ENCODE measurements around the gene RBM12.

The RBM12 gene

DNA sequence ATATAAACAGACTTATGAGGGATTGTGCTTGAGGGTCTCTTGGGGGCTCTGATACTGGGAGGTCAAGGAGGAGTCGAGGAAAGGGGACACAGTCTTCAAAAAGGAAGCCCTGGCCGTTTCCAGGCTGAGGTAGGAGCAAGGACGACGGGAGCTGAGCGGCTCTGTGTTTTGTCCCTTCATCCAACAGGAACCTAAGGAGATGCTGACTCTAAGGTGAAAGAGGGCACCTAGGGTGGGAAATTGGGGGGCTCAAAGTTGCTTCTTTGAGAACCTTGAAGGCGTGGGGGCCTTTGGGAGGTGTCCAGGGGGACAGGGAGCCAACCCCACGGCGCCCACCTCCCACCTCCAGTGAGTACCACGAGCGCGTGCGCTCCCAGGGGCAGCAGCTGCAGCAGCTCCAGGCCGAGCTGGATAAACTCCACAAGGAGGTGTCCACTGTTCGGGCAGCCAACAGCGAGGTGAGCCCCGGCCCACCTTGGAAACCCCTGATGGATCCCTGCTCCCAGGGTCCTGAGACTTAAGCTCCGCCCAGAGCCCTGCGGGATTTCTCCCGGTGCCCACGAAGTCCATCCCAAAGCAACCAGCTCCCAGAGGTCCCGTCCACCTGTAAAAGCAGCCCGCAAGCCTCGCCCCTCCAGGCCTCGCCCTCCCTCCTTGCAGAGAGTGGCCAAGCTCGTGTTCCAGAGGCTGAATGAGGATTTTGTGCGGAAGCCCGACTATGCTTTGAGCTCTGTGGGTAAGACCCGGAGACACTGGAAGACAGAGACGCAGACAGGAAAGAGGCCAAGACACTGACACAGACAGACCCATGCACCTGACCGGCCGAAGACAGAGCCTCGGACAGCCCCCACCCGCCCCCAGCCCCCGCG, 46.2 kb downstream of the RBM12 start:
- DNase-seq, result no peak

DNA sequence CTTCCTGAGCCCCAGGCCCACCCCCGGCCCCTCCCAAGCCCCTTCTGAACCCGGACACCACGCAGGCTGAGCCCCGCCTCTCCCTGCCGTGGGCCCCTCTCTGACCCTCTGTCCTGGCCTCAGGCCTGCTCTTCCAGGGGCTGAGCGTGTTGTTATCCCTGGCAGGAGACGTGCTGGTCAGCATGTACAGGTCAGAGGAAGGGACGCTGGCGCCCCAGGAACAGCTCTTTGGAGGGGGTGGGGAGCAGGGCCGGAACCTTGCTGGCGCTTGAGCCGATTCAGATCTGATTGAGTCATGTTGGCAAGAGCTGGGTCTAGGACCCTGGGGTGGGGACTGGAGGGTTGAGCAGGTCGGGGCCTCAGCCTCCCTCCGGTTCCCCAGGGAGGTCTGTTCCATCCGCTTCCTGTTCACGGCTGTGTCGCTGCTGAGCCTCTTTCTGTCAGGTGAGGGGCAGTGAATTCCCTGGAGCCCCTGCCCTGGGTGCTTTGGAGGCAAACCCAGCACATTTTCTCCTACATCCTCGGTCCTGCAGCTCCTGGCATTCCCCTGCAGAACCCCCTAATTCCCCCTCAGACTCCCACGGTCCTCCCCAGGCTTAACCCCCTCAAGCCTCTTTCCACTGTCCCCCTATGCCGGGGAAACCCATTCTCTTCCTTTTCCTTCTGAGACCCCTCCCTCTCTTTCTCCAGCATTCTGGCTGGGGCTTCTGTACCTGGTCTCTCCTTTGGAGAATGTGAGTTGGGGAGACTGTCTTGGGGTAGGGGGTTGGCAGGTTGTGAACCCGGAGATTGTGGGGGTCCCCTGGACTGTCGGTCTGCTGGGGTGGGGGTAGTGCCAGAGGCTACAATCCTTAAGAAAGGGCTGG, 47.1 kb downstream of the RBM12 start:
- DNase-seq, result peak; percentile 14

DNA sequence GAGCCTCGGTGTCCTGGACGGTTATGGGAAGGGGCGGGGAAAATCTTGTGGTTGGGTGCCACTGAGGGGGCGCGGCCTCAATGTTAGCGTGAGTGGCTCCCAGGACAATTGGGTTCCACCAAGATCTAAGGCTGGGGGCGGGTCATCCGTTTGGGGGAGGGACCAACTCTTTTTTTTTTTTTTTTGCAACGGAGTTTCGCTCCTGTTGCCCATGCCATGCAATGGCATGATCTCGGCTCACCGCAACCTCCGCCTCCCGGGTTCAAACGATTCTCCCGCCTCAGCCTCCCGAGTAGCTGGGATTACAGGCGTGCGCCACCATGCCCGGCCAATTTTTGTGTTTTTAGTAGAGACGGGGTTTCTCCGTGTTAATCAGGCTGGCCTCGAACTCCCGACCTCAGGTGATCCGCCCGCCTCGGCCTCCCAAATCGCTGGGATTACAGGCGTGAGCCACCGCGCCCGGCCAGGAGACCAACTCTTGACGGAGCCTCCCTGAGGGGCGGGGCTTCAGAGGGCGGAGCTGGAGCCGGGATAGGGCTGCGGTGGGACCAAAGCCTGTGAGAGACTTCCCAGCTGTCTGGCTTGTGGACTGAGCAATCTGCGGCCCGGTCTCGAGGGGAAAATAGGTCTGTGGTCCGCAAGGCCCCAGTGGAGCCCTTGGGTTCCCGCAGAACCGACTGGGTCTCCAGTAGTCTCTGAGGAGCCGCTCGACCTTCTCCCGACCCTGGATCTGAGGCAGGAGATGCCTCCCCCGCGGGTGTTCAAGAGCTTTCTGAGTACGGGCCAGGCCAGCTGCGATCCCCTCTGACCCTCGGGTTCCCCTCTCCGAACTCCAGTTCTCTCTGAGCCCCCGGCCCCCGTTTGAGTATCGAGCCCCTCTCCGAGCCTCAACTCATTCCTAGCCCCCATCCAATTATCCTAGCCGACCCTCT, 48.0 kb downstream of the RBM12 start:
- DNase-seq, result no peak

DNA sequence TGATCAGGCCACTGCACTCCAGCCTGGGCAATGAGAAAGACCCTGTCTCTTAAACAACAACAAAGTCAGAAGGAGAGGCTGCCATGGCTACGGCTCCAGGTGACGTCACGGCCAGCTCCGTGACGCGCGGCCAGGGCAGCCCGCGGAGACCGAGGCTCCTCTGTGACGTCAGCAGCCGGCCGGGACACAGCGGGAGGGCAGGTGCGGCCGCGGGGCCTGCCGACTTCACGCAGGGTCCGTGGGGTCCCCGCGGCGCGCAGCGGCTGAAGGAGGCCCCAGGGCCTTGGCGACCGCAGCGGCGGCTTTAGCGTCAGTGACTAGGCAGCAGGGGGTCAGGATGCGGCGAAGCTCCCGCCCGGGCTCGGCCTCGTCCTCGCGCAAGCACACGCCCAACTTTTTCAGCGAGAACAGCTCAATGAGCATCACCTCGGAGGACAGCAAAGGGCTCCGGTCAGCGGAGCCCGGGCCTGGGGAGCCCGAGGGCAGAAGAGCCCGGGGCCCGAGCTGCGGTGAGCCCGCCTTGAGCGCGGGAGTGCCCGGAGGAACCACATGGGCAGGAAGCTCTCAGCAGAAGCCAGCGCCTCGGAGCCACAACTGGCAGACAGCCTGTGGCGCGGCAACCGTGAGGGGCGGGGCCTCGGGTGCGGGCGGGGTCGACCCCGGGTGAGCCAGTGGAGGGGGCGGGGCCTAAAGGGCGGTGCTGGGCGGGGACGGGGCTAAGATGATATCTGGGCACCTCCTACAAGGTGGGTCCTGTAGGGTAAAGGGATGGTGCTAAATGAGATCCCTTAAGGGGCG, 48.8 kb downstream of the RBM12 start, which contains the start of gene SPAG4:
TSS of gene SPAG4 (plus strand) at position 163 of the 798 bp plus-strand sequence. CDS start at position 338, 175 bp downstream.
- DNase-seq, result peak; percentile 96

DNA sequence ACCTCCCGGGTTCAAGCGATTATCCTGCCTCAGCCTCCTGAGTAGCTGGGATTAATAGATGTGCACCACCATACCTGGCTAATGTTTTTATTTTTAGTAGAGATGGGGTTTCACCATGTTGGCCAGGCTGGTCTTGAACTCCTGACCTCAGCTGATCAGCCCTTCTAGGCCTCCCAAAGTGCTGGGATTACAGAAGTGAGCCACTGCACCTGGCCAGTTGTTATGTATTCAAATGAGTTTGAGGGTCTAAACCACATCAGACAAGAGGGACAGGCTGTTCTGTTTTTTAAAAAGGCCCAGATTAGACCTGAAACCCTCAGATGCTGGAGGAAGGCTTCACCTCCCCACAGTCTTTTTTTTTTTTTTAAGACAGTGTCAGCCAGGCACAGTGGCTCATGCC, 53.2 kb downstream of the RBM12 start:
- no peak for DNase-seq

DNA sequence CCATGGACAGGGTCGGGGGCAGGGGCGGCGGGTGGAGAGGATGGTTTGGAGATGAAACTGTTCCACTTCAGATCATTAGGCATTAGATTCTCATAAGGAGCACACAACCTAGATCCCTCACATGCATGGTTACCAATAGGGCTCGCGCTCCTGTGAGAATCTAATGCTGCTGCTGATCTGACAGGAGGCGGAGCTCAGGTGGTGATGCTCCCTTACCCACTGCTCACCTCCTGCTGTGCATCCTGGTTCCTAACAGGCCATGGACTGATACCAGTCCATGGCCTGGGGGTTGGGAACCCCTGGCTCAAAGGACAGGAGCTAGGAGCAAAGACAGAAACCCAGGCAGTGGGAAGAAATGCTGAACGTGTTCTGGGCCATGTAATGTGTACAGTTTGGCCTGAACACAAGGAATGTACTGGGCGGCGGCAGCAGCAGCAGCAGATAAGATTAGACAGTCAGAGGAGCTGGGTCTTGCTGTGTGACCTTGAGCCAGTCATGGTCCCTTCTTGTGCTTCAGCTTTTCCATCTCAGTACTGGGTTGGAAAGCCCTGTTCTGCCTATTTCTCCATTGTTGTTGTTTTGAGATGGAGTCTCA, 53.8 kb downstream of the RBM12 start:
- DNase-seq, result no peak

DNA sequence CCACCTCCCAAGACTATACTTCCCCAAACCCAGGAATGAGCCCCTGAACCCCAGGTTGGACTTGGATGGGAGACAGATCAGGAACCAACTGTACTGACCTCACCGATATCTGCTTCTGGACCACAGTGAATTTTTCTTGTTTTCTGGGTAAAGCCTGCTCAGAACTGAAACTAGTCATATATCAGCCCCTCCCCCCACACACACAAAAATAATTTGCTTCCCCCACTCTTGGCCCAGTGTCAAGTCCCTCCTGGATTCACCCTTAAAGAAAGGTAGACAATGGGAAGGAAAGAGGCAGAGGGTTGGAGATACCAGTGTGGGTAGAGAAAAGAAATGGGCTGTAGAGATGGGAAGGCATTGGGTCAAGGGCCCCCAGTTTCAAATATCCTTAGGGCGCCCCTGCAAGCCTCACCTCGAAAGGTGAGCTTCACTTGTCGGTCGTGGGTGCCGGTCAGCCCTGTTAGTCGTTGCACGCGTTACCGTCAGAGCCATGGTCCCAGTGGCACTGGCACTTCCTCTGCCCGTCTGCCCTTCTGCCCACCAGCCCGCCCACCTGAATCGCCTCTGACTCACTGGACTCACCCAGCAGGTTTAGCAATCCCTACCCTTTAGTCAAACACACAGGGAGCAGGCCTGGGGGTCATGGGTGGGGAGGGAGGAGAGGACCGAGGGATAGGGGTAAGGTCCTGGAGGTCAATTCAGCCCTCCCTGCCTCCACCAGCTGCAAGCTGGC, 57.5 kb downstream of the RBM12 start:
- no peak for DNase-seq

DNA sequence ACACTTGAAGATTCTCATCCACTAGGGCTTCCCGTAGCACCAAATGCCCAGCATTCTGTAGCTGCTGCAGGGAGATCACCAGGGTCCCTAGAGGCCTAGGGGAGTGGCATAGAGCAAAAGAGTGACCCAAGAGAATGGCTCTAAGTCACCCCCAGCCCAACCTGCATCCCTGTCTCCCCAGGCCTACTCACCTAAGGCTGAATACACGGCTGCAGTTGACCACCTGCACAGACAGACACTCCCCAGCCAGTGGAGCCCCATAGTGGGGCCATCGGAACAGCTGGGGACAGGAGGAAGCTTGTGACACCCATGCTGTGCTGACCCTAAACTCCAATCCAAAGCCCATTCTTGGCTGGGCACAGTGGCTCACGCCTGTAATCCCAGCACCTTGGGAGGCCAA, 58.6 kb downstream of the RBM12 start:
- DNase-seq, result no peak

DNA sequence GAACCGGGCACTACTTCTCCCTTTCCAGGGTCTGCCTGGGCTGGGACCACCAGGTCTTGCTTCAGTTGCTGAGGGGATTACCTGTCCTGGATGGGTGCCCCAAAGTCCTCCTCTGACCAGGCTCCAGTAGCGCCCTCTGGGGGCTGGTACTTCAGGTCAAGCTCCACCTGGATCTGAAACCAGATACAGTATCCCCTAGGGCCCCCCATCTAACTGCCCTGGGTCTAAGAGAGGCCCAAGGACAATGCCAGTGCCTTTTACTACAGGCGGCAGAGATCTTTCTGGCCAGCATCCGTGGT, 60.3 kb downstream of the RBM12 start:
- no peak for DNase-seq

DNA sequence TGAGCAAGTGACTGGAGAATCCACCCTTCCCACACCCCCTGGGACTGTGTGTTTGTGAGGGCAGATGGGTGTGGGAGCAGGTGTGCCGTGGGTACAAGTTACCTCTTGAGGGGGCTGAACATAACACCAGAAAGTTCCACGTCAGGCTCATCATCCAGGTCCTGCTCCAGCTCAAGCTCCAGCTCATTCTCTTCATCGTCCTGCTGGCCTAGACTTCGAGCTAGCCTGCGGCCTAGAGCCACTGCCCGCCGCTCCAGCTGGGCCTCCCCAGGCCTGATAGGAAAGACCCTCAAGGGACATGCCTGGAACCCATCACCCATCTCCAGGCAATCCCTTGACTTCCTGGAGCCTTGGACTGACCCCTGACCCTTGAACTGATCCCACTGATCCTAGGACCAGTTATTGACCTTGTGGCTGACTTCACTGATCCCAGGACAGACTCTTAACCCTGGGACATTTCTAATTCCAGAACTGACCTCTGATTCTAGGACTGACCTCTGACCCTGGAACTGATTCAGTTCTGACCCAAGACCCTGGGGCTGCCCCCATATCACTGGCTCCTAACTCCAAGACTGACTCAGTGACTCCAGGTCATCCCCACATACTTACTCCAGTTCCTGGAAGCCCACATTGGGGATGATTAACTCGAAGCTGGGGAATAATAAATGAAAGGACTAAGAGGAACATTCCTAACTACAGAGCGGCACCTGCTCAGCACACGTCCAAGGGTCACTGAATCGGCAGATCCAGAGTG, 60.8 kb downstream of the RBM12 start:
- DNase-seq, result no peak

DNA sequence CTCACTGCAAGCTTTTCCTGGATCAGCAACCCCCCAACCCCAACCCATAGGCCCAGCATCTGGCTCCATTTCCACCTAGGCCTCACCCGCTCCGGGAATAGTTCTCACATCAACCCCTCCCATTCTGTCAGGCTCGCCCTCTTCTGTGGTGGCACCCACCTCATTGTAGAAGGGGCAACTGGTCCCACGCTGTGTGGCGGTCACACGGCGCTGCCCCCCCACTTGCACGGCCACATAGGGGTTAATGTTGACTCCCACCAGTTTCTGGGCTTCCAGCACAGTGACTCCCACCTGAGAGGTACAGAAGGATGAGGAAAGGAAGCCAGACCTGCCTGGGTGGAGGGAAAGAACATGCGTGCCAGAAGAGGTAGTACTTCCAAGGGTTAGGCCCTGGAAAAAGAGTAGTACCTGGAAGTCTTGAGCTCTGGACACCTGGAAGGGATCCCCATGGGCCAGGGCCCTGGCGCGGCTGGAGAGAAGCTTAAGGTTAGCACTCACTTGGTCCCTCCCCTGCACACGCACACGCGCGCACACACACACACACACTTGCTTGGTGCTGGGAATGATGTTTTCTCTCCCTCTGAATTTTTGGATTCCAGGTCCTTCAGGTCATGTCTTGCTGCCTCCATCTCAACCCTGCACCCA, 61.7 kb downstream of the RBM12 start:
- DNase-seq, result no peak

DNA sequence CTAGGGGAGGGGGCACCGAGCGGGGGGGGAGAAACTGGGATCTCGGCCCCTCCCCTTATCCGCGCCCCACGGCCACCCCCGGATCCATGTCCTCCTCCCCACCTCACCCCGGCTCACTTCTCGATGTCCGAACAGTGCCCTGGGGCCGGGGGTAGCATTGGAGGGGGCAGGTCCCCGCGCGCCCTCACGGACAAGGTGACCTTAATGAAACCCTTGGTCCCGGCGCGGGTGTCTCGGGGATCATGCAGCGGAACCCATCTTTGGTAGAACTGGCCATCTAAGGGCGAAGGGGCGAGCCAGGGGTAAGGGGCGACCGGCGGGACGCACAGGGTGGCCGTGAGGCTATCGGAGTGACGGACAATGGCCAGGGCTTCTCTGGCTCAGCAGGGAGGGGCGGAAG, 62.7 kb downstream of the RBM12 start:
- DNase-seq, result no peak

DNA sequence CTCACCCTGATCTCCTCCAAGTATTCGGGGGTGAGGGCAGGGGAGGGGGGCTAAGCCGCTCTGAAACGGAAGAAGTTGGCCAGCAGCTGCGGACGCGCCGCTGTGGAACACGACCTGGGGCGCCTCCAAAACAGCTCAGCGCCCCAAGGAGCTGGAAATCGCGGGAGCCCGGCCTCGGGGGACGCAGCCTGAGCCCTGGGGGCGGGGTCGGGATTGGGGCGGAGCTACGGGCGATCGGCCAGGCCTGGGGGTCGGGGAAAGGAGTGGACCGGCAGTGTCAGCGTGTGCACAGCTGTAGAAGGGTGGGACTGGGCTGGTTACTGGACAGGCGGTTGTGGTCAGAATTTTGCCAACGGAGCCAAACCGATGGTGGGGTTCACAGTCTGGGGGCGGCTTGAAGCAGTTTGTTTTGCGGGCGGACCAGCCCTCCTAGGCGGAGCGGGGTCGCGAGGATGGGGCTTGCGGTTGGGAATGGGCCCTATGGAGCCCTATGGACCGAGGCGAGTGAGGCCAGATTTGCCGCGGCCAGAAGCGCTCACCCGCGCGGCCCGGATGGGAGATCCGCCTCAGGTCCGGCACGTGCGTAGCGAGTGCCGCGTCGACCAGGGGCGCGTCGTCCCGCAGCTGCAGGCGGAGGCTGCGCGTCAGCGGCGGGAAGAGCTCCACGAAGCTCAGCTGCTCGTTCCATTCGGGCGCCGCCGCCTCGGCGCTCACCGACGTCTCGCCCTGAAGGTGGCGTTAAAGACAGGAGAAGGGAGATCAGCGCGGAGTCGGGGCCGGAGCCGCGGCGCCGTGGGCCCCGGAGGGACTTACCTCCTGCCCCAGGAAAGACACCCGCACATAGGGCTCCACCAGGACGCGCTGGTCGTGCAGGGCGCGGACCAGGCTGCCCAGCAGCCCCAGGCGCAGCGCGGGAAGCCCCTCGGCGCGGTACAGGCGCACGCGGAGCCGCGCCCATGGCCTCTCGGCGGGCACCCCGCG, 63.4 kb downstream of the RBM12 start:
- DNase-seq, result no peak

DNA sequence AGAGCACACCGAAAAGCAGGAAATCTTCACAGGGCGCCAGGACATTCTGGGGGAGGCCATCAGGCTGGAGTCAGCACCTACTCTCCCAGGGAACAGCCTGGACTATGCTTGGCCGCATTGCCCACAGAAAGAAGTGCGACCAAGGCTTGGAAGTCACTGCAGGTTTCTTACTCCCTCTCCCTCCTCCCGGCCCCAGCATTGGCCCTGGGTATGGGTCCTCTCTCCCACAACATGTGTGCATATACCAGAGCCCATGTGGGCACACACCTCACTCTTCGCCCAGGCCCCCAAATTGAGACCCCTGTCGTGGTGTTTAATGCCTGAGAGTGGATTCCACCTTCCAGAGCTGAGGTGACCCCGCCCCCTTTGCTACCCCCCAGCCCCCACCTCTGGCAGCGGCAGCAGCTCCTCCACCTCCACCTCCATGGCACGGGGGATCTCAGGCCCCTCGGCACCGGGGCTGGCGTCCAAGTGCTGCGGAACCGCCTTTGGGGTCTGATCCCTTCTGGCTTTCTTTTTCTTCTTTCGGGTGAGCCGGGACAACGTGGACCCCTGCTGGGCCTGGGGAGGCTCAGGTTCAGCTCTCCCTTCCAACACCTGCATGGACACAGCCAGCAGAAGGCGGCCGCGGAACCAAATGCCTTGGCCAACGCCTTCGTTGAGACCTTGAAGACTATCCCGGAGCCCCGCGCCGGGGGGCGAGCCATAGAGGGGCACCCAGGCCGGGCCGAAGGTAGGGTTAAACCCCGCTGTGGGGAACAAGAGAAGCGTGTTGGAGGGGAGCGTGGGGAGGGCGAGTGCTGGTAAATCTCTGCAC, 64.3 kb downstream of the RBM12 start:
- DNase-seq, result no peak

DNA sequence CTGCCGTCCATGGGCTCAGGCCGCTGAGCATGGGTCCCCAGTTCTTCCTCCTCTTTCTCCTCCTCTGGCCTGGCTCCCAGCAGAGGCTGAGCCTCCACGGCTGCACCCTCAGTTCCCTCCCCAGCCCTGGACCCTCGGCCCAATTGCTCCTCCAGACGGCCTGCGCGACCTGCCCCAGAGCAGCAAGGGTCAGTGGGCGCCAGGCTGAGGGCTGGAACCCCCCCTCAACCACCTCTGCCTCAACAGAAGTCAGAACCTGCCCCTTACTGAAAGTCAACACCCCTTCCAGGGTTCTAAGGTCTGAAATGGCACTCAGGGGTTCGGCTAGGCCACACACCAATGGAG, 65.0 kb downstream of the RBM12 start:
- no peak for DNase-seq
